HG02884 (cell line): ENCODE results near the gene ADCY5.

ENCODE experiments used
- ATAC-seq: cut with Tn5 transposase; IDR thresholded peaks from one replicate; pipeline ENCODE4 v1.9.1; 2021; ENCODE audit warnings: mild to moderate bottlenecking, moderate library complexity; ENCODE audit not compliant: unreplicated experiment

The ADCY5 gene

GRCh38 chr3:123346021-123346420, 102.9 kb downstream of the ADCY5 start:
- ATAC-seq: no peak

GRCh38 chr3:123344907-123345594, 103.8 kb downstream of the ADCY5 start:
- ATAC-seq: no peak

GRCh38 chr3:123344175-123344906, 104.5 kb downstream of the ADCY5 start:
- ATAC-seq: no peak

GRCh38 chr3:123343296-123344174, 105.4 kb downstream of the ADCY5 start:
- no peak for ATAC-seq

- no peak for ATAC-seq
Observed at GRCh38 chr3:123342631-123343080, 106.2 kb downstream of the ADCY5 start.

GRCh38 chr3:123341871-123342630, 106.8 kb downstream of the ADCY5 start:
- ATAC-seq: no peak

GRCh38 chr3:123340336-123340735, 108.6 kb downstream of the ADCY5 start:
- no peak for ATAC-seq

GRCh38 chr3:123339302-123339701, 109.6 kb downstream of the ADCY5 start:
- no peak for ATAC-seq

- no peak for ATAC-seq
Observed at GRCh38 chr3:123338620-123339061, 110.2 kb downstream of the ADCY5 start.

- no peak for ATAC-seq
Observed at GRCh38 chr3:123337948-123338619, 110.8 kb downstream of the ADCY5 start.

- no peak for ATAC-seq
Observed at GRCh38 chr3:123337226-123337625, 111.7 kb downstream of the ADCY5 start.

- no peak for ATAC-seq
Observed at GRCh38 chr3:123336441-123336851, 112.4 kb downstream of the ADCY5 start.

- no peak for ATAC-seq
Observed at GRCh38 chr3:123336001-123336400, 112.9 kb downstream of the ADCY5 start.

GRCh38 chr3:123335007-123335670, 113.8 kb downstream of the ADCY5 start:
- ATAC-seq: no peak

- ATAC-seq: no peak
Observed at GRCh38 chr3:123334056-123334455, 114.8 kb downstream of the ADCY5 start.

- ATAC-seq: no peak
Observed at GRCh38 chr3:123333401-123333800, 115.5 kb downstream of the ADCY5 start.

GRCh38 chr3:123332124-123332641, 116.7 kb downstream of the ADCY5 start:
- ATAC-seq: no peak

GRCh38 chr3:123331651-123332050, 117.2 kb downstream of the ADCY5 start:
- ATAC-seq: no peak

GRCh38 chr3:123331006-123331405, 117.9 kb downstream of the ADCY5 start:
- ATAC-seq: no peak
